GM12872 (cell line): ENCODE results near the gene CFTR.

Source experiments
- CTCF ChIP-seq: IDR thresholded peaks from 3 replicates; pipeline ENCODE4 v1.5.1; 2011; ENCODE audit warnings: low read depth, mild to moderate bottlenecking, low read length, moderate library complexity; ENCODE audit not compliant: insufficient read depth

Gene CFTR

GRCh38 chr7:117665368-117665767, 185.5 kb downstream of the CFTR start:
- no peak for TF ChIP-seq CTCF

DNA sequence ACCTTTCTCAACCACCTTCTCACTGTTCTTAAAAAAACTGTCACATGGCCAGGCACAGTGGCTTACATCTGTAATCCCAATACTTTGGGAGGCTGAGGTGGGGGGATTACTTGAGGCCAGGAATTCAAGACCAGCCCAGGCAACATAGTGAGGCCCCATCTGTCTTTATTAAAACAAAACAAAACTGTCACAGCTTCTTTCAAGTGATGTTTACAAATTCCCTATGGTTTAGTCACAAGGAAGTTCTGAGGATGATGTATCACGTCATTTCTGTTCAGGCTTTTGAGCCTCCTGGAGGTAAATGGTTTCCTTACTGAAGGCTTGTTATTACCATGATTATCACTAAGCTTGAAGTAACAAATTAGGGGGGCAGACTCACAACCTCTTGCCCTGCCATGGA, 186.2 kb downstream of the CFTR start:
- TF ChIP-seq CTCF = no peak

DNA sequence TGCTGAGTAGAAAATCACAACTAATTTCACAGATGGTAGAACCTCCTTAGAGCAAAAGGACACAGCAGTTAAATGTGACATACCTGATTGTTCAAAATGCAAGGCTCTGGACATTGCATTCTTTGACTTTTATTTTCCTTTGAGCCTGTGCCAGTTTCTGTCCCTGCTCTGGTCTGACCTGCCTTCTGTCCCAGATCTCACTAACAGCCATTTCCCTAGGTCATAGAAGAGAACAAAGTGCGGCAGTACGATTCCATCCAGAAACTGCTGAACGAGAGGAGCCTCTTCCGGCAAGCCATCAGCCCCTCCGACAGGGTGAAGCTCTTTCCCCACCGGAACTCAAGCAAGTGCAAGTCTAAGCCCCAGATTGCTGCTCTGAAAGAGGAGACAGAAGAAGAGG, 186.9 kb downstream of the CFTR start:
- TF ChIP-seq CTCF = no peak

GRCh38 chr7:117667456-117667855, 187.6 kb downstream of the CFTR start:
- TF ChIP-seq CTCF = no peak

- TF ChIP-seq CTCF = no peak
Measured at GRCh38 chr7:117669818-117670217, 190.0 kb downstream of the CFTR start.

GRCh38 chr7:117672453-117672852, 192.6 kb downstream of the CFTR start:
- no peak for TF ChIP-seq CTCF

DNA sequence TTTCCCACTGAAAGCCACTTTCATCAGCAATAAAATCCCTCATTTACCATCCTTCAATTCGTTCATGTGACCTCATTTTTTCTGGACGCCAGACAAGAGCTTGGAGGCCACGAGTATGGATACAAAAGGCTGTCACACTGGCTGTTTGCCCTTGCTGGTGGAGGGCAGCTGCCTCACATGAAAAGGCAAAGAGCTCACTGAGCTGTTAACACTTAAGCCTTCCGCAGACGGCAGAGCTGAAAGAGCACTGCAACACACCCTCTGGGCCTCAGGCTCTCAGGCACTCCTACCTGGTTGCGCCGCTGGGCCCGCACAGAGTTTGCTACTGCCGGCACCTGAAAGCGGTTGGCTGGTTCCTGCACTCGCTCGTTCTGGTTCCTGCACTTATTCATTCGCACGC, 193.5 kb downstream of the CFTR start:
- no peak for TF ChIP-seq CTCF

DNA sequence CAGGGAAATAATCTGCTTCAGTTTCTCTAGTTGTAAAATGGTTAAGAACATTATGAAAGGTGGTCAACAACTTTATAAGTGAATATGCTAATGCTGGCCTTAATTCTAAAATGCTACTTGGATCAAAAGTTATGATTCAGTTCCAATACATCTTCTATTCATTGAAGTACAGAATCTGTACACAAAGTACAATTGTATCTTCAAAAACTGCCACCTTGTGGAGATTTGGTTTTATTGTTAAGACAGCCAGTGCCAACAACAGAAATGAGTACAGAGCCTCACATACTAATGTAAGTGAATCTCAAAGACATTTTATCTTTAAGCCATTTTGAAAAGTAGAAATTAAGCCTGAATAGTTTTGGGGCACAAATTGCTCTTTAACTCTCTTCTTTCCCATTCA, 194.0 kb downstream of the CFTR start:
- no peak; the same call in 2 of the 3 replicates for TF ChIP-seq CTCF
